K562 (cell line): ENCODE measurements around the gene PLCE1.

Source experiments
- CHD2 ChIP-seq: IDR thresholded peaks from 2 replicates; pipeline ENCODE4 v1.6.1; 2011; ENCODE audit warnings: low read depth, low read length
- GATA2 ChIP-seq: sonication (generic); formaldehyde crosslinking; IDR thresholded peaks from 2 replicates; pipeline ENCODE4 v1.4.0; 2020; ENCODE audit warnings: mild to moderate bottlenecking, missing genetic modification reagents
- MAFK ChIP-seq: IDR thresholded peaks from 2 replicates; pipeline ENCODE4 v1.6.1; 2011; ENCODE audit warnings: low read length, improper control_type of control experiment
- NFIC ChIP-seq: fragments of 450-650 bp; IDR thresholded peaks from 2 replicates; pipeline ENCODE4 v1.6.1; 2017; ENCODE audit warnings: mild to moderate bottlenecking, inconsistent platforms
- POLR2A ChIP-seq: fragments of 450-650 bp; conservative IDR thresholded peaks from 2 replicates; pipeline ENCODE4 v1.6.1; 2016
- ZNF197 ChIP-seq: fragments of 200-800 bp; sonication (Bioruptor generic); IDR thresholded peaks from 2 replicates; pipeline ENCODE4 v1.6.1; 2016; ENCODE audit warnings: low read depth, missing genetic modification characterization, missing compliant biosample characterization
- ZNF253 ChIP-seq: fragments of 250-450 bp; sonication (Bioruptor Pico); conservative IDR thresholded peaks from 2 replicates; pipeline ENCODE4 v1.6.1; 2021; ENCODE audit warnings: mild to moderate bottlenecking
- TF ChIP-seq, protein P1 (sequence below): fragments of 250-450 bp; sonication (Bioruptor Pico); IDR thresholded peaks from 2 replicates; pipeline ENCODE4 v1.5.0; 2021; ENCODE audit warnings: mild to moderate bottlenecking, moderate library complexity

DNA sequence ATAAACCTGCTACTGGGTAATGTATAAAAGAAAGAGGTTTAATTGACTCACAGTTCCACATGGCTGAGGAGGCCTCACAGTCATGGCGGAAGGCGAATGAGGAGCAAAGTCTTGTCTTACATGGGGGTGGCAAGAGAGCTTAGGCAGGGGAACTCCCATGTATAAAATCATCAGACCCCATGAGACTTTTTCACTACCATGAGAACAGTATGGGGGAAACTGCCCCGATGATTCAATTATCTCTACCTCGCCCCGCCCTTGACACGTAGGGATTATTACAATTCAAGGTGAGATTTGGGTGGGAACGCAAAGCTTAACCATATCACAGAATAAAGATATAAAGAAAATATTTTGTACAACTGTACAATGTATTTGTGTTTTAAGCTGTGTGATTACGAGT is 39.4 kb upstream of the PLCE1 start:
- TF ChIP-seq ZNF253, result no peak
- no peak for TF ChIP-seq GATA2 (CRISPR knock-in tag)
- no peak for TF ChIP-seq CHD2
- TF ChIP-seq MAFK, result no peak
- TF ChIP-seq, protein P1, sequence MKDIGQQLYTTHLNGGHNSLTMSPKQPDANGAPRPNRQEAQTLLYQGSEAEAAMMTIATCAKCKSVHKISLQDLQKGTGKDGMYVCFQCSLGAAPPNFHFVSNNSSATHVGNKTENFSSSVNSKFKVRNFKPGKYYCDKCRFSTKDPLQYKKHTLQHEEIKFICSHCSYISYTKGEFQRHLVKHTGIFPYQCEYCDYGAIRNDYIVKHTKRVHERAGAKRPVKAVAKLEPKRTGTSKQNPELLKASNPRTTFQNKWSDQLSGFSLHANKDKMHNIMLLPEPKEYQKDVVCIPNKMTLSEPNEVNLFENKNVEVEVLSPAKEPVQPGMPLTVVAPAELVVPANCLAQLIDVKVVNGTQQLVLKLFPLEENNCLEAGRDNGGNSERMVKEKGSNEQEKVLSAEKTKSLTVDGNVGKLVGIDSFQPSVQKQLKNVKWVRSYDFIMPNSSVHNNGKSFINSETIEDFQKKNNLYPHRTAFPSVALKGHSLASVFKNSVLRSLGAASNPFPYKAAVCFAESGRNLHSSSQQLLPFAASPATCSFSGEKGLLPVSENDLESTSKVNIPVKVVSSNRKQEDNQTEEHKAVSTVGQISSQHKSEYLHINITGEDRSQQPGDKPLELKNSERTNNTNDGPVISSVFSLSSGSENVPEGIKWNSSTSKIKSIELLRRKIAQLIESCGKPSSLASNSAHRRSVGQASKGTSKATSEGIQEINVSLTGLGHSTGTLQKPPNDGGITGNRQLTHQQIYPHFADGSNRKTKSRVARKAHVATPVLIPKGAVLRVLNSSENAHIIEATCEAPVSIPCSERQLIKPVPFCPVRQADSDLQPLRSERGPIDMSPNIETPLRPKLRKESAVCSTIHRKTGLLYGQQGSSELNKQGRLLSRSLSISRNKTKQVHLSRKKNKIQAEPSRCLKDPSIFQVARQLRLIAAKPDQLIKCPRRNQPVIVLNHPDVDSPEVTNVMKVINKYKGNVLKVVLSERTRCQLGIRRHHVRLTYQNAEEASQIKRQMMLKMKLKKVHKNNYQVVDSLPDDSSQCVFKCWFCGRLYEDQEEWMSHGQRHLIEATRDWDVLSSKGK (CRISPR knock-in tag), result no peak
- no peak for TF ChIP-seq NFIC
- TF ChIP-seq ZNF197 (CRISPR knock-in tag), result no peak
- no peak for TF ChIP-seq POLR2A
